ENCODE results near the gene ZWILCH.

The ZWILCH gene

DNA sequence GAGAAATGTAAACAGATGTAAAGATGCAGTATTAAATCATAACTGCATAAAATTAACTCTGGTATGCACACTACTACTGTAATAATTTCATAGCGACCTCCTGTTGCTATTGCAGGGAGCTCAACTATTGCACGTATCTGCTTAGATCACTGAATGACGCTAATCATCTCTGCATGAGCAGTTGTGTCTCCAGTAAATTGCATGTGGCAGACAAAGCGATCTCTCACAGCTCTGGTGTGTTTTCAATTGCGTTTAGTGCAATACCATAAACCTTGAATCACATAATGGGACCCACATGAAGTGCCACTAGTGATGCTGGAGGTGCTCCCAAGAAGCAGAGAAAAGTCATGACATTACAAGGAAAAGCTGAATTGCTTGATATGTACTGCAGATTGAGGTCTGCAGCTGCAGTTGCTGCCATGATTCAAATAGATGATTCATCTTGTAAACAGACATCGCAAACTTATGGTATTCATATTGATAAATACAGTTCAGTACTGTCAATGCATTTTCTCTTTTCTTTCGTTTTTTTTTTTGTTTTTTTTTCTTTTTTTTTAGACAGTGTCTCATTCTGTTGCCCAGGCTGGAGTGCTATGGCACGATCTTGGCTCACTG lies 90.9 kb downstream of the ZWILCH start:
- TF ChIP-seq GATA2 (IDR thresholded peaks at IDR 0.05; ENCODE audit: low read depth, low read length): peak; percentile 15; the same call in 1 of the 2 replicates
- TF ChIP-seq GATA3 (IDR thresholded peaks at IDR 0.05; ENCODE audit: low read depth, low read length): no peak

DNA sequence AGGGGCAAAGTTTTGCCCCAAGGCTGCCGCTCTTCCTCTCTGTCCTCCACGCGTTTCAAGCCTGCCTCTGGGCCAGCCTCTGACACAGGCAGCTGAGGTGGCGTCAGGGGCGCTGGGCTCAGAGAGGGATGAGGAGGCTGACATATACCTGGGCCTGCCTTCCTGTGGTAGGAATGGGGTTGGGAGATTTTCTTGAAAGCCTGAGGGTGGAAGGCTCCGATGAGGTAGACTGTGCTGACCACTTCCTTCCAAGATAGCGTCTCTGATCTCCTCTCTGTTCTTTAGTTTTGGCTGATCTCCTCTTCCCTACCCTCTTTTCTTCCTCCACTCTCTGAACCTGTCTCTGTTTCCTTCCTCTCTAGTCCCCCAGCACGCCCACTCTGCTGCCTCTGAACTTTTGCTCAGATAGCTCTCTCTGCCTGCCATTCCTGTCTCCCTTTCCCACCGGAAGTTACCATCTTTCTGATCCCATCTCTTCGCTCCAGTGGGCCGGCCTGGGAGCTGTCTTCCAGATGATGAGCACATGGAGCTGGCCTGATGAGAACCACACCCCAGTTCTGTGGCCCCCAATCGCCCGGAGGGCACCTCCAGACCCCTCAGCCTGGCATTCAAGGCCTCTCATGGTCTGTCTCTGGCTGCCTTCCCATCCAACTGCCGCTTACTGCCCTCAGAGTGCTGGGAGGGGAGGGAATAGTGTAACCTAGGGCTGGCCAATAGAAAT lies 93.1 kb downstream of the ZWILCH start:
- TF ChIP-seq GATA3 (IDR thresholded peaks at IDR 0.05; ENCODE audit: low read depth, low read length): no peak
- TF ChIP-seq GATA2 (IDR thresholded peaks at IDR 0.05; ENCODE audit: low read depth, low read length): no peak
